Transverse colon (tissue), 4 donors: ENCODE measurements around the gene STRA8.

Experiments
- CTCF ChIP-seq, 5 experiments: fragments of 200-600 bp in 3 of 5; fragments of 450-650 bp in 2 of 5; sonication (generic) in 3 of 5; IDR thresholded peaks; 1 replicate in 2 of 5; 2 replicates in 3 of 5; pipeline ENCODE4 v1.5.1; 2016 to 2017; ENCODE audit warnings: antibody characterized with exemption in 5 of 5, inconsistent platforms in 3 of 5, mild to moderate bottlenecking in 2 of 5, moderate library complexity in 1 of 5
- EP300 ChIP-seq: sonication (generic); formaldehyde crosslinking; IDR thresholded peaks from one replicate; pipeline ENCODE4 v1.6.1; 2017; ENCODE audit warnings: antibody characterized with exemption, low read depth
- POLR2A ChIP-seq: fragments of 450-650 bp; IDR thresholded peaks from one replicate; pipeline ENCODE4 v1.6.1; 2016; ENCODE audit warnings: antibody characterized with exemption, mild to moderate bottlenecking, moderate library complexity
- POLR2AphosphoS5 ChIP-seq, 3 donors: sonication (generic); formaldehyde crosslinking; IDR thresholded peaks; one replicate each; pipeline ENCODE4 v1.6.1; 2016; ENCODE audit warnings: antibody characterized with exemption in 3 of 3

- no peak for TF ChIP-seq CTCF (IDR thresholded peaks at IDR 0.05)
- TF ChIP-seq POLR2AphosphoS5 (IDR thresholded peaks at IDR 0.05), result no peak
- no peak for TF ChIP-seq EP300
- no peak for TF ChIP-seq POLR2A
Observed at GRCh38 chr7:135236727-135237126, 3.1 kb downstream of the STRA8 start.
